Astrocyte of the spinal cord (primary cell): ENCODE results near the gene DNHD1.
A peak's percentile ranks its signal among the peaks of the same experiment; 100 is the strongest.

Source experiments
- DNase-seq: peaks from one replicate; pipeline ENCODE4 v3.0.0; 2011; ENCODE audit warnings: low read depth, low spot score
- H3K4me3 ChIP-seq: 2 replicates; pipeline ENCODE4 v1.5.1; 2011; ENCODE audit warnings: low read depth, mild to moderate bottlenecking, low read length, moderate library complexity
- in situ Hi-C: cut with HindIII; loops from 2 replicates; pipeline ENCODE4 v1.10.0; 2017; ENCODE audit warnings: low sequenced_read_pairs
- TF ChIP-seq, protein P1 (sequence below): IDR thresholded peaks from 2 replicates; pipeline ENCODE4 v1.5.1; 2012; ENCODE audit warnings: low read depth, mild to moderate bottlenecking, low read length, inconsistent platforms

Gene DNHD1

DNA sequence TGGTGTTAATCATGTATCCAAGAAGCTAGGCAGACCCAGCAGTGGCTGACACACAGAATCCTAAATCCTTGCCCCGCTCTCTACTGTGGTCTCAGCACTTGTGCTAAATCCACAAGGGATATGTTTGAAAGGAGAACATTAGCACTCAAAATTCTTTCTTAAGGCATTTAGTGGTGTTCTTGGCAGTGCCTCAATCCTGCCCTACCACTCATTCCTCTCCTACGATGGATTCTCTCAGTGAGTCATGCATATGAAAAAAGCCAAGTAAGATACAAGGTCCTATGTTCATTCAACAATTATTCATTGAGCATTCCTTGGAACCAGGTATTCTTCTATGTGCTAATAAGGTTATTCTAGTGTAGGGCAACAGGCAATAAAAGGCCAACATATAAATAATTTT, 75.1 kb downstream of the DNHD1 start:
- no peak overlapping the region for H3K4me3 ChIP-seq
- in situ Hi-C loops: no loop called here
- DNase-seq: peak; percentile 82
- TF ChIP-seq, protein P1, sequence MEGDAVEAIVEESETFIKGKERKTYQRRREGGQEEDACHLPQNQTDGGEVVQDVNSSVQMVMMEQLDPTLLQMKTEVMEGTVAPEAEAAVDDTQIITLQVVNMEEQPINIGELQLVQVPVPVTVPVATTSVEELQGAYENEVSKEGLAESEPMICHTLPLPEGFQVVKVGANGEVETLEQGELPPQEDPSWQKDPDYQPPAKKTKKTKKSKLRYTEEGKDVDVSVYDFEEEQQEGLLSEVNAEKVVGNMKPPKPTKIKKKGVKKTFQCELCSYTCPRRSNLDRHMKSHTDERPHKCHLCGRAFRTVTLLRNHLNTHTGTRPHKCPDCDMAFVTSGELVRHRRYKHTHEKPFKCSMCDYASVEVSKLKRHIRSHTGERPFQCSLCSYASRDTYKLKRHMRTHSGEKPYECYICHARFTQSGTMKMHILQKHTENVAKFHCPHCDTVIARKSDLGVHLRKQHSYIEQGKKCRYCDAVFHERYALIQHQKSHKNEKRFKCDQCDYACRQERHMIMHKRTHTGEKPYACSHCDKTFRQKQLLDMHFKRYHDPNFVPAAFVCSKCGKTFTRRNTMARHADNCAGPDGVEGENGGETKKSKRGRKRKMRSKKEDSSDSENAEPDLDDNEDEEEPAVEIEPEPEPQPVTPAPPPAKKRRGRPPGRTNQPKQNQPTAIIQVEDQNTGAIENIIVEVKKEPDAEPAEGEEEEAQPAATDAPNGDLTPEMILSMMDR: no peak

DNA sequence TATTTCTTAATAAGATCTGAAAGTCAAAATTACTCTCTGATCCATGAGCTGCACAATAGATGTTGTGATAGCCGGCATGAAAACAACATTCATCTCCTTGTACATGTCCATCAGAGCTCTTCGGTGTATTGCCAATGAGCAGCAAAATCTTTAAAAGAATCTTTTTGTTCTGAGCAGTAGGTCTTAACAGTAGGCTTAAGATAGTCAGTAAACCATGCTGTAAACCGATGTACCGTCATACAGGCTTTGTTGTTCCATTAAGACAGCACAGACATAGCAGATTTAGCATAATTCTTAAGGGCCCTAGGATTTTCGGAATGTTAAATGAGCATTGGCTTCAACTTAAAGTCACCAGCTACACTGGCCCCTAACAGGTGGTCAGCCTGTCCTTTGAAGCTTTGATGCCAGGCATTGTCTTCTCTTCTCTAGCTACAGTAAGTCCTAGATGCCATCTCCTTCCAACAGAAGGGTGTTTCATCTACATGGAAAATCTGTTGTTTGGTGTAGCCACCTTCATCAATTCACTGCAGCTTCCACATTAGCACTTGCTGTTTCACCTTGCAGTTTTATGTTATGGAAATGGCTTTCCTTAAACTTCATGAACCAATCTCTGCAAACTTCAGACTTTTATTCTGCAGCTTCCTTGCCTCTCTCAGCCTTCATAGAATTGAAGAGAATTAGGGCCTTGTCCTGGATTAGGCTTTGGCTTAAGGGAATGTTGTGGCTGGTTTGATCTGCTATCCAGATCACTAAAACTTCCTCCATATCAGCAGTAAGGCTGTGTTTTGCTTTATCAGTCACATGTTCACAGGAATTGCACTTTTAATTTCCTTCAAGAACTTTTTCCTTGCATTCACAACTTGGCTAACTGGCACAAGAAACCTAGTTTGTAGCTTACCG, 78.0 kb downstream of the DNHD1 start:
- in situ Hi-C loops: no loop called here
- no peak for DNase-seq
- TF ChIP-seq, protein P1: no peak
- H3K4me3 ChIP-seq: no peak overlapping the region

DNA sequence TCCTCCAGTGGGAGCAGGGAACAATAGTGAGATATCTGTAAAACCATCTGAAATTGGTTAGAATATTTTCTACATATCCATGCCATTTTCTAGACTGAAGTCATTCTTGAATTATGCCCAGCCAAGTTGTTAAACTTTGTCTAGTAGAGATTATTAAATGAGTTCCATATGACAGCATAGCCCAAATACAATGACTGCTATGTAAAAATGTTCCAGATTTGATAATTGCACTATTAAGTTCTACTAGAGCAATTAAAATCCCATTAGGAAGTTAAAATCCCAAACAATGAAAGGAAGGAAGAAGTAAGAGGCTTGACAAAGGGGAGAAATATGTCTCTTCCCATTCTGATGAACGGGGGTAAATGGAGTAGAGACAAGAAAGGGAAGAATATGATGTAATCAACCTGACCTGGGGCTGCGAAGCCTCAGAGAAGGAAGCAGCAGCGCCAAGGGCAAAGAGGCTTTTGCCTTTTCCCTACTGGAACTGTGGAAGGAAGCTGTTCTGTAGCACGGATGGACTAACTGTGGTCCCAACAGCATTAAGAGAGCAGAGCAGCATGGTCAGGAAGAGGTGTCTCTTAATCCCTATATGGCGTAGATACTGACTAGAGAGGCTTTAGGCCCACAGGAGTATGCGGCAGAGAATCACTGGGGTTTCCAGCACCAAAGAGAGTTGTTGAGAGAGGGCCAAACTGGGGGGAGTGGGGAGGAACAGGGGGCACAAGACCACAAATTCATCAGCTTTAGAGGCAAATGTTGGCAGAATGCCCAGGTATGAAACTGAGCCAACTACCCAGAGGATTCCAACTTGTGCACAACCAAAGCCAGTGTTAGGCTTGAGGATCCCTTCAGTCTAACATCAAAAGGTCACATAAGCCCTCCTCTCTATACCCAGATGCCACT, 79.6 kb downstream of the DNHD1 start:
- TF ChIP-seq, protein P1: no peak
- in situ Hi-C loops: no loop called here
- peak; percentile 82 for DNase-seq
- no peak overlapping the region for H3K4me3 ChIP-seq

DNA sequence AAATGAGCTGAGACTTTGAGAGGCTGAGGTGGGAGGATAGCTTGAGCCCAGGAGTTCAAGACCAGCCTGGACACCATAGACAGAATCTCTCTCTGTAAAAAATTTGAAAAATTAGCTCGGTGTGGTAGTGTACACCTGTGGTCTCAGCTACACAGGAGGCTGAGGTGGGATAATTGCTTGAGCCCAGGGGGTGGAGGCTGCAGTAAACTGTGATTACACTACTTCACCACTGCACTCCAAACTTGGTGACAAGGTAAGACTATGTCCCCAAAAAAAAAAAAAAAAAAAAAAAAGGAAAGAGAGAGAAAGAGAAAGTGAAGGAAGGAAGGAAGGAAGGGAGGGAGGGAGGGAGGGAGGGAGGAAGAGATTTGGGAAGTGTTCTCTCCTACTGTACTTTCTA, 81.1 kb downstream of the DNHD1 start:
- no peak overlapping the region for H3K4me3 ChIP-seq
- no peak for DNase-seq
- in situ Hi-C loops: no loop called here
- TF ChIP-seq, protein P1: no peak

DNA sequence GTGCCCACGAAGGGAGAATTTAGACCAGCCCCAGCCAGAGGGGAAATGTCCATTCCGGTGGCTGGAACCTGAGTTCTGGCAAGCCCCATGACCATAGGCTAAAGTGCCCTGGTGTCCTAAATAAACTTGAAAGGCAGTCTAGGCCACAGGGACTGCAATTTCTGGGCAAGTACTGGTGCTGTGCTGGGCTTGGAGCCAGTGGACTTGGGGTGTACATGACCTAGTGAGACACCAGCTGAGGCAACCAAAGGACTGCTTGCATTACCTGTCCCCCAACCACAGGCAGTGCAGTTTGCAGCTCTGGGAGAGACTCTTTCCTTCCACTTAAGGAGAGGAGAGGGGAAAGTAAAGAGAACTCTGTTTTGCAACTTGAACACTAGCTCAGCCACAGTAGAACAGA, 82.6 kb downstream of the DNHD1 start:
- TF ChIP-seq, protein P1: no peak
- in situ Hi-C loops: no loop called here
- DNase-seq: no peak
- H3K4me3 ChIP-seq: no peak overlapping the region

DNA sequence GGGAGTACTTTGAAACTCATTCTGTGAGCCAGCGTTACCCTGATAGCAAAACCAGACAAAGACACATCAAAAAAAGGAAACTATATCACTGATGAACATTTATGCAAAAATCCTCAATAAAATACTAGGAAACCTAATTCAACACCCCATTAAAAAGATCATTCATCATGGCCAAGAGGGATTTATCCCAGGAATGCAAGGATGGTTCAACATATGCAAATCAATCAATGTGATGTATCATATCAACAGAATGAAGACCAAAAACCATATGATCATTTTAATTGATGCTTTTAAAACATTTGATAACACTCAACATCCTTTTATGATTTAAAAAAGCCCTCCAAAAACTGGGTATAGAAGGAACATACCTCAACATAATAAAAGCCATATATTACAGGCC, 86.5 kb downstream of the DNHD1 start:
- no peak overlapping the region for H3K4me3 ChIP-seq
- no peak for DNase-seq
- in situ Hi-C loops: no loop called here
- TF ChIP-seq, protein P1: no peak
